Loucy (cell line): Measurements from ENCODE around the gene MRPS27.

Experiments used
- EZH2phosphoT487 ChIP-seq: fragments of 200-600 bp; IDR thresholded peaks from 2 replicates; pipeline ENCODE4 v1.6.1; 2018; ENCODE audit warnings: antibody characterized with exemption, mild to moderate bottlenecking, moderate library complexity, borderline replicate concordance
- TF ChIP-seq, protein P1 (sequence below): fragments of 200-600 bp; sonication (generic); conservative IDR thresholded peaks from 2 replicates; pipeline ENCODE4 v1.5.1; 2014; ENCODE audit warnings: mild to moderate bottlenecking, antibody characterized with exemption, low read length

- TF ChIP-seq, protein P1, sequence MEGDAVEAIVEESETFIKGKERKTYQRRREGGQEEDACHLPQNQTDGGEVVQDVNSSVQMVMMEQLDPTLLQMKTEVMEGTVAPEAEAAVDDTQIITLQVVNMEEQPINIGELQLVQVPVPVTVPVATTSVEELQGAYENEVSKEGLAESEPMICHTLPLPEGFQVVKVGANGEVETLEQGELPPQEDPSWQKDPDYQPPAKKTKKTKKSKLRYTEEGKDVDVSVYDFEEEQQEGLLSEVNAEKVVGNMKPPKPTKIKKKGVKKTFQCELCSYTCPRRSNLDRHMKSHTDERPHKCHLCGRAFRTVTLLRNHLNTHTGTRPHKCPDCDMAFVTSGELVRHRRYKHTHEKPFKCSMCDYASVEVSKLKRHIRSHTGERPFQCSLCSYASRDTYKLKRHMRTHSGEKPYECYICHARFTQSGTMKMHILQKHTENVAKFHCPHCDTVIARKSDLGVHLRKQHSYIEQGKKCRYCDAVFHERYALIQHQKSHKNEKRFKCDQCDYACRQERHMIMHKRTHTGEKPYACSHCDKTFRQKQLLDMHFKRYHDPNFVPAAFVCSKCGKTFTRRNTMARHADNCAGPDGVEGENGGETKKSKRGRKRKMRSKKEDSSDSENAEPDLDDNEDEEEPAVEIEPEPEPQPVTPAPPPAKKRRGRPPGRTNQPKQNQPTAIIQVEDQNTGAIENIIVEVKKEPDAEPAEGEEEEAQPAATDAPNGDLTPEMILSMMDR = no peak
- TF ChIP-seq EZH2phosphoT487 = no peak
Observed at GRCh38 chr5:72267685-72268084, 52.4 kb downstream of the MRPS27 start.
